ENCODE data around the gene RER1.

DNA sequence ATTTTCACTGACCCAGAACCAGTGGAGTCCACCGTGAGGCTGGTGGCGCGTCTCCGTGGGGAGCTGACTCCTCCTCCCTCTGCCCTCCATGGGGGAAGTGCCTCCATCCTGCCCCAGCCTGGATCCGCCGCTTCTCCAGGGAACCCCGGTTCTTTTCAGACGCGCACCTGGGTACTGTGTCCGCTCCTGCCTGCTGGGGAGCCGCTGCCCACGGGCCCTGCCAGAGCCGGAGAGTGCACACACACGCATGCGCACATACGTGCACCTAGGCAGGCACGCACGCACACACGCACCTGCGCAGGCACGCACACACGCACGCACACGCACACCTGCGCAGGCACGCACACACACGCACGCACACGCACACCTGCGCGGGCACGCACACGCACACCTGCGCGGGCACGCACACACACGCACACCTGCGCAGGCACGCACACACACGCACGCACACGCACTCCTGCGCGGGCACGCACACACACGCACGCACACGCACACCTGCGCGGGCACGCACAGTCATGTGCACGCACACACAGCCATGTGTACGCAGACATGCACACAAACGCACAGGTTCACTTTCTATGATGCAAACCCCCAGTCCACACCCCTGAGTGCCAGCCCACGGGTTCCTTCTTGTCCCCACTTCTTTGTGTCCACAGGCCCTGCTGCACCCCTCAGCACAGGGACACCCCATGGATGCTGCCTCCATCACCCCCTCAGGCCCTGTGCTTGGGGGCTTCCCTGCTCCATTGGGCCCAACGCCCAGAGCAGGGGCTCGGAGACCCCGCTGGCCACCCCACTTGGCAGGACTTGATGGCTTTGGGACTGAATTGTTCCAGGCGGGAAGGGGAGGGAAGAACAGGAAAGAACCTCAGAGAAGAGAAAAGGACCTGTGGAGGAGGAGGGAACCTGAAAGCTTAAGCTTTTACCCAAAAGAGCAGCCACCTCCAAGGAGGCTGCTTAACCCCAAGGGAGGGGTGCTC lies 43.0 kb upstream of the RER1 start:
- TF ChIP-seq POLR2AphosphoS5 (IDR thresholded peaks at IDR 0.05): no peak
- no peak for TF ChIP-seq POLR2A (IDR thresholded peaks at IDR 0.05)

Measured in breast epithelium (tissue), 3 donors.